ENCODE data around the gene FRMD4B.

DNA sequence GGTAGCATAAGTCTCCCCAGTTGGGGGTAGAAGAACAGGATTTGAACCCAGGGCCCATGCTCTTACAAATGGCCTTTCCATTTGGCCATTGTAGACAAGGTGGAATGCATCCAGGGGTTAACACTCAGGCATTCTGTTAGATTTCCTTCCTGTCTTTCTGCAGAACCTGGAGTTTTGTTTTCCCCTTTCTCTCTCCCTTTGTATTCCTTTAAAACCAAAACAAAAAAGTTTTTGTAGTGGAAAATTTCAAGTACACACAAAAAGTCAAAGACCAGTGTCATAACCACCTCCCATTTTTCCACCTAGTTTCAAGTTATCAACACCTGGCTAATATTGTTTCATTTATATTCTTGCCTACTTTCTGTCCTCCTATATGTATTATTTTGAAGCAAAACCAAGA, 26.0 kb downstream of the FRMD4B start:
- no peak for TF ChIP-seq GABPA (IDR thresholded peaks at IDR 0.05; ENCODE audit: low read depth)
- TF ChIP-seq, protein P1, sequence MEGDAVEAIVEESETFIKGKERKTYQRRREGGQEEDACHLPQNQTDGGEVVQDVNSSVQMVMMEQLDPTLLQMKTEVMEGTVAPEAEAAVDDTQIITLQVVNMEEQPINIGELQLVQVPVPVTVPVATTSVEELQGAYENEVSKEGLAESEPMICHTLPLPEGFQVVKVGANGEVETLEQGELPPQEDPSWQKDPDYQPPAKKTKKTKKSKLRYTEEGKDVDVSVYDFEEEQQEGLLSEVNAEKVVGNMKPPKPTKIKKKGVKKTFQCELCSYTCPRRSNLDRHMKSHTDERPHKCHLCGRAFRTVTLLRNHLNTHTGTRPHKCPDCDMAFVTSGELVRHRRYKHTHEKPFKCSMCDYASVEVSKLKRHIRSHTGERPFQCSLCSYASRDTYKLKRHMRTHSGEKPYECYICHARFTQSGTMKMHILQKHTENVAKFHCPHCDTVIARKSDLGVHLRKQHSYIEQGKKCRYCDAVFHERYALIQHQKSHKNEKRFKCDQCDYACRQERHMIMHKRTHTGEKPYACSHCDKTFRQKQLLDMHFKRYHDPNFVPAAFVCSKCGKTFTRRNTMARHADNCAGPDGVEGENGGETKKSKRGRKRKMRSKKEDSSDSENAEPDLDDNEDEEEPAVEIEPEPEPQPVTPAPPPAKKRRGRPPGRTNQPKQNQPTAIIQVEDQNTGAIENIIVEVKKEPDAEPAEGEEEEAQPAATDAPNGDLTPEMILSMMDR (IDR thresholded peaks at IDR 0.05; ENCODE audit: insufficient read depth, low read length): no peak
